GM10266 (cell line): ENCODE results near the gene BRD8.

Experiments
- DNase-seq: peaks from one replicate; pipeline ENCODE4 v3.0.0; 2012; ENCODE audit errors: extremely low spot score
- TF ChIP-seq, protein P1 (sequence below): IDR thresholded peaks from 2 replicates; pipeline ENCODE4 v1.5.1; 2012; ENCODE audit warnings: mild to moderate bottlenecking, low read depth; ENCODE audit not compliant: control insufficient read depth, insufficient read depth; ENCODE audit errors: missing control alignments

The BRD8 gene

GRCh38 chr5:138182808-138183207, 4.4 kb upstream of the BRD8 start:
- no peak for DNase-seq
- TF ChIP-seq, protein P1, sequence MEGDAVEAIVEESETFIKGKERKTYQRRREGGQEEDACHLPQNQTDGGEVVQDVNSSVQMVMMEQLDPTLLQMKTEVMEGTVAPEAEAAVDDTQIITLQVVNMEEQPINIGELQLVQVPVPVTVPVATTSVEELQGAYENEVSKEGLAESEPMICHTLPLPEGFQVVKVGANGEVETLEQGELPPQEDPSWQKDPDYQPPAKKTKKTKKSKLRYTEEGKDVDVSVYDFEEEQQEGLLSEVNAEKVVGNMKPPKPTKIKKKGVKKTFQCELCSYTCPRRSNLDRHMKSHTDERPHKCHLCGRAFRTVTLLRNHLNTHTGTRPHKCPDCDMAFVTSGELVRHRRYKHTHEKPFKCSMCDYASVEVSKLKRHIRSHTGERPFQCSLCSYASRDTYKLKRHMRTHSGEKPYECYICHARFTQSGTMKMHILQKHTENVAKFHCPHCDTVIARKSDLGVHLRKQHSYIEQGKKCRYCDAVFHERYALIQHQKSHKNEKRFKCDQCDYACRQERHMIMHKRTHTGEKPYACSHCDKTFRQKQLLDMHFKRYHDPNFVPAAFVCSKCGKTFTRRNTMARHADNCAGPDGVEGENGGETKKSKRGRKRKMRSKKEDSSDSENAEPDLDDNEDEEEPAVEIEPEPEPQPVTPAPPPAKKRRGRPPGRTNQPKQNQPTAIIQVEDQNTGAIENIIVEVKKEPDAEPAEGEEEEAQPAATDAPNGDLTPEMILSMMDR = no peak

DNA sequence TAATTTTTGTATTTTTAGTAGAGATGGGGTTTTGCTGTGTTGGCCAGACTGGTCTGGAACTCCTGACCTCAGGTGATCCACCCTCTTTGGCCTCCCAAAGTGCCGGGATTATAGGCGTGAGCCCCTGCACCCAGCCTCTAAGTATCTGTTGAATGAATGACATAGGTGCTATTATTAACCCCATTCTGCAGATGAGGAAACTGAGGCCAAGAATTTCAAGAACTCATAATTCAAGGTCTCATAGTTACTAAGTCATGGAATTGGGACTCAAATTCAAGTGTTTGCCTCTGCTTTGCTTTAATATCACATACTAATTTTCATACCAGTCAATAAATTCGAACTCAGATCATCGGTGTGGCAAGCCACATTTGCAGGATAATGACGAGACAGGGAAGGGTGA, 2.4 kb upstream of the BRD8 start:
- TF ChIP-seq, protein P1 = no peak
- DNase-seq = no peak

DNA sequence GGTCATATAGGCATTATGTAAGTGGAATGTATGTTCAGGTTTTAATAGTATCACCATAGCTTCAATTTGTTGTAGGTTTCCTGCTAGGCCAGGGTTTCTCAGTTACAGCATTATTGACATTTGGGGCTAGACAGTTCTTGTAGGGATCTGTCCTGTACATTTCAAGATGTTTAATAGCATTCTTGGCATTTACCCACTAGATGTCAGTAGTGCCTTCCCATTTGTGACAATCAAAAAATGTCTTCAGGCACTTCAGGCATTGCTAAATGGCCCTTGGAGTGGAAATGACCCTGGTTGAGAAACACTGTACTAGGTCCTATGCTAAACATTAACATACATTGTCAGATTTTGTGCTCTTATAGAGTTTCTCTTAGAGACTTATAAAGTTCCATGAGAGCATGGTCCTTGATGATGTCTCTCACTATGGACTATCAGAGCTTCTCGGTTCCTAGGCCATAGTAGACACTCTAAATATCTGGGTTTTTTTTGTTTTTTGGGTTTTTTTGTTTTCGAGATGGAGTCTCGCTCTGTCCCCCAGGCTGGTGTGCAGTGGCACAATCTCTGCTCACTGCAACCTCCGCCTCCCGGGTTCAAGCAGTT, 1.9 kb upstream of the BRD8 start:
- TF ChIP-seq, protein P1 = peak; percentile 65
- peak; percentile 48 for DNase-seq

GRCh38 chr5:138179277-138179857, 937 bp upstream of the BRD8 start:
- no peak for DNase-seq
- TF ChIP-seq, protein P1 = no peak

DNA sequence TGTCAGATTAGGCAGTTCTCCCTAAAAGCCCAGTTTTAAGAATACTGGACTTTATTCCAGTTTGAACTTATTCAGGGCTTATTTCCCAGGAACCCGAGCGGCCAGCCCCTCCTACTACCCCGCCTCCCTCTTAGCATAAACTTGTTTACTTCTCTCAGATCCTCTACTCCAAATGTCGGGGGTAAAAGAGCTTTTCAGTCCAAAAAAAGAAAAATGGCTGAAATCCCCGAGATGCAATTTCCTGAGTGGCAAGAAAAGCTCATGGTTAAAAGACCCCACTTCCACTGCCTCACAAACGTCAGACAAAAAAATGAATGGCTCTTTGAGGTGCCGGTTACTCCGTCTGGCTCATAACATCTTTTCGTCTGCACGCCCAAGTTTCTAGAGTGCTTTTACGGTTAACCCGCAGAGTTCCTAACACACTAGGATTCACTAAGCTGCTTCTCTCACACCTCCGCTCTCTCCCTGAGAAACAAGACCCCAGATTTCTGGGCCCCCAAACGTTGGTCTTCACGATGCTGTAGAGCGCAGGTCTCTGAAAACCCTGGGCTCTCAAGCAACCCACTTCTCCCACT, 402 bp downstream of the BRD8 start:
- TF ChIP-seq, protein P1 = no peak
- DNase-seq = peak; percentile 40

- no peak for DNase-seq
- TF ChIP-seq, protein P1 = no peak
Observed at GRCh38 chr5:138170299-138170698, 8.1 kb downstream of the BRD8 start.

GRCh38 chr5:138169124-138169523, 9.3 kb downstream of the BRD8 start:
- no peak for DNase-seq
- TF ChIP-seq, protein P1 = no peak
